ENCODE results near the gene TMX3.
A peak's percentile ranks its signal among the peaks of the same experiment; 100 is the strongest.

TMX3 gene

GRCh38 chr18:68714712-68715496, at the start of gene TMX3:
TSS of gene TMX3 (minus strand) at chr18:68715108. CDS start at chr18:68714981, 127 bp downstream.
- DNase-seq: peak; percentile 90

DNA sequence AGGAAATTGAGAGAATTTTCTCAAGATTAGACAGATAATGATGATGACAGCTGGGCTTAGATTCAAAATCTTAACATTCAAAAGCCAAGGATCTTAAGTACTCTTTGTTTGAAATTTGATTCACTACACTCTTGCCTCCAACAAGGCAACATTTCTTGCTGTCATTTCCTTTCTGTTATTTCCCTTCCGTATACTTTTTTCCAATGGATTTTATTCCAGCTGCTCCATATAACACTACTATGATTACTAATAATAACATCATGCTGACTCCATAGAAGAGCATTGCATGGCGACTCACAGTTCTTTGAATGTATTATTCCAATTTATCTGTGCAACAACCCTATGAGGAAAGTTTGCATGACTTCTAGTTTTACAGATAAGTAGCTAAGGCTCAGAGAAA, 49.1 kb upstream of the TMX3 start:
- peak; percentile 20 for DNase-seq

DNA sequence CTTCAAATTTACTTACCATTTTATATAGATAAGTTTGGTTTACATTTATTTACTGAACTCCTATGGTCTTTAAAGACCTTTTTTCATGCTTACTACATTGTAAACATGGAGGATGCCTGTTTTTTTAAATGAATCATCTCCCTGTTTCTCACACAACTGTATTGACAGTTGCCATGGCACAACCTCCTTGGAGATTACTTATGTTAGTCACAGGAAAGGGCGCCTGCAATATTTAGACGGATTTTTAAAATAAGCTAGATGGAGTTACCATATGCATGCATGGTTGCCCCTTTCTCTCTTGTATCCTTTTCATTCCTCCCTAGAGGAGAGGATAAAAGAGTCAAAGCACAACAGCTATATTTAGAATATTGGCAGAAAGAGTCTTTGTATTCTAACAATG, 48.2 kb upstream of the TMX3 start:
- peak; percentile 68 for DNase-seq

DNA sequence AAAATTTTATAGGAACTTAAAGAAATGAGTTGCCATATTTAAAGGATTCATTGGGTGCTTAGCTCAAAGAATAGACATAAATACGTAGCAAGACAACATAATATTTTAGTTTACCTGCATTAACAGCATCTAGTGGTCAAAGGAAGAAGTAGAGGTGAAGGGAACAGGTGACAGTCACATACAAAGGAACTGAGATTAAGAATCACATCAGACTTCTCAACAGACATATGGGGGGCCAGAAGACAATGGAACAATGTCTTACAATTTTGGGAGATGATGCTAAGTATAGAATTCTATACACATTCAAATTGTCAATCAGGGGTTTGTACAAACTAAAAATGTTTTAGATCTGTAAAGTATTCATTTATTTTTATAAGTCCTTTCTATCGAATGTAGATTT, 44.4 kb upstream of the TMX3 start:
- DNase-seq: no peak

DNA sequence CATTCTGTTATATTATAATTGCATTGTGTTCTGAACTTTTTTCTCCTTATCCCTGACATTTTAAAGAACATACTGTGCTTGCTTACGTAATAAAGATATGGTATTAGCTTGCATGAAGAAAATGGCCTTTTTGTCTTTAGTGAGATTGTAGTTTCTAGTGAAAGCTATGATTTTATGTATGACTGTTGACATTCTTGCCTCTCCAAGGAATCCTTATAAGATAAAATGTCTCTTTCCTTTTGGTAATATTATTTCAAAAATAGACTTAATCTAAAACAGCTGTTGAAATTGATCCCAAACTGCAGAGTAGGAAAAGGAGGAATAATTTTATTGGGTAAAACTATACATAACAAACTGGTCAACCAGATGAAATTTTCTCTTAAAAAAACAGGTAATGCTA, 42.2 kb upstream of the TMX3 start:
- no peak for DNase-seq

- no peak for DNase-seq
Measured at GRCh38 chr18:68742206-68742605, 27.3 kb upstream of the TMX3 start.

DNA sequence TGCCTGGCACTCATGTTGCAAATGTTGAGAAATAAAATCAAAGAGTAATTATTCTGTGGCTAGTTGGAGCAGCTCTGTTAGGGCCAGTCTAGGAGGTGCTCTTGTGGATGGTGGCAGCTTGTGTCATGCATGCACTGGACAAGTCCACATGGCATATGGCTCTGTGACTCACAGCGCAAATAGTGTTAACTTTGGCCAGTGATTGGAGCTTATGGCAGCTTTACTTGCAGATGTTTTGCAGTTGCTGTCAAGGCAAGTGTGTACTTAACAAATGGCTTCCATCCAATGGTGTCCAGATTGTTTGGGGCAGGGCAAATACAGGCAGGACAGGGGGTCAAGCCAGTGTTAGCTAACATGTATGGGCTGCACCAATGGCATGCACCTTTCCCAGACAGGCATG, 26.1 kb upstream of the TMX3 start:
- DNase-seq: no peak

- DNase-seq: no peak
Measured at GRCh38 chr18:68739462-68739861, 24.6 kb upstream of the TMX3 start.

- DNase-seq: no peak
Measured at GRCh38 chr18:68738564-68738963, 23.7 kb upstream of the TMX3 start.

- DNase-seq: peak; percentile 69
Measured at GRCh38 chr18:68735483-68736343, 20.8 kb upstream of the TMX3 start.

GRCh38 chr18:68734308-68734707, 19.4 kb upstream of the TMX3 start:
- peak; percentile 81 for DNase-seq

DNA sequence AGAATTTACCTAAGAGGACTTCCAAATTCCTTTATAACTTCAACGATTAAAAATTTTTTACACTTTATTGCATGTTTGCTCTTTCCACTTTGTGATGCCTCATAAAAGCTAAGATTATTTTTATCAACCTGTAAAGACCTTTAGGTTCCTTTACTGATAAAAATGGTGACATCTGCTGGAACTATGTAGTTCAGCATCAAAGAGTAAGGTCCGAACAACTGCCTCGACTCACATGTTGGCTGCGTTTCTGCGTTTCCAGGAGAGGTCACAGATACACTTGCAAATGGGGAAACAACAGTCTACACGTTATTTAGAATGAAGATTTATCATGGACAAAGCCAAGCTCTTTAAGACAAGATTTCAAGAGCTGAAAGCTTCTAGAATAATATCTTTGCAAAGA, 18.8 kb upstream of the TMX3 start:
- DNase-seq: peak; percentile 16

DNA sequence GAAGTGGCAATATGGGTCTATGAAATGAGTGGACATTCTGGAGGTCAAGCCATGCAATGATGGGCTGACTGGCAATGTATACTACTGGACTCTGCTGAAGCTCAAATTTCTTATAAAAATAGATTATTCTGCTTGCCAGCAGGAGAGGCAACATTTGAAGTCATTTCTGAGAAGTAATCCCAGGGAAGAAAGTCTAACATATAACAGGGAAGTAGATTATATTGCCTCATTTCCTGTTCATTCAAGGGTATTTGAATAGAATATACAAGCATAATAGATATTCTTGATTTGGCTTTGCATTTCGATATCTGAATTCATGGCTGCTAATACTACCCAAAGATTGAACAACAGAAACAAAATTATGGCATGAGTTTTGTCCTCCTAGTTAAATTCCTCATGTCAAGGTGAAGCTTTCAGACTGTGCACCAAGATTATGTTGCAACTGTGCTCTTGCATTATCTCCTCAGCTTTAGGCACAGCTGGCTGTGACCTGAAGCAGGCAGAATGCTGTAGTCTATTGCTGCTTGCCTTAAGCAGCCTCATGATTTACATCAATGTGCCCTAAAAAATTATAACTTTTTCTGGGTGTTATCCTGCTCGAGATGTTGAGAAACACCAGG, 13.3 kb upstream of the TMX3 start:
- DNase-seq: no peak

- DNase-seq: no peak
Measured at GRCh38 chr18:68727506-68727905, 12.6 kb upstream of the TMX3 start.

DNA sequence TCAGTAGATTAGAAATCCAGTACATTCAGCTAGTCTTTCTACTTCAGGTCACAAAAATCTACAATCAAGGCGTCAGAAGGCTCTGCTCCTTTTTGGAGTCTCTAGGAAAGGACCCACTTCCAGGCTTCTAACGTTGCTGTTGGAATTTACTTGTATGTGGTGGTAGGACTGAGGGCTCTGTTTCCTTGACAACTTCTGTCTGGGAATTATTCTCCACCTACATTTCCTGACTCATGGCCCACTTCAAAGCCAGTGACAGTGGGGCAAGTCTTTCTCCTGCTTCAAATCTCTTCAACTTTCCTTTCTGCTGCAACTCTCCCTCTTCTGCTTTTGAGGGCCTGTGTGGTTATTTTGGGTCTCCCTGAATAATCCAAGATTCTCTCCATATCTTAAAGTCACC, 10.4 kb upstream of the TMX3 start:
- DNase-seq: no peak

- no peak for DNase-seq
Measured at GRCh38 chr18:68724021-68724420, 9.1 kb upstream of the TMX3 start.

DNA sequence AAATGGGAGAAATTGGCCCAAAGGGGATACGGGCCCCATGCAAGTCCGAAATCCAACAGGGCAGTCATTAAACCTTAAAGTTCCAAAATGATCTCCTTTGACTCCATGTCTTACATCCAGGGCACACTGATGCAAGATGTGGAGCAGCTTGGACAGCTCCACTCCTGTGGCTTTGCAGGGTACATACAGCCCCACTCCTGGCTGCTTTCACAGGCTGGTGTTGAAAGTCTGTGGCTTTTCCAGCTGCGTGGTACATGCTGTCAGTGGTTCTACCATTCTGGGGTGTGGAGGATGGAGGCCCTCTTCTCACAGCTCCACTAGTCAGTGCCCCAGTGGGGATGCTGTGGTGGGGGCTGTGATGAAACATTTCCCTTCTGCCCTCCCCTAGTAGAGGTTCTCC, 8.6 kb upstream of the TMX3 start:
- no peak for DNase-seq

DNA sequence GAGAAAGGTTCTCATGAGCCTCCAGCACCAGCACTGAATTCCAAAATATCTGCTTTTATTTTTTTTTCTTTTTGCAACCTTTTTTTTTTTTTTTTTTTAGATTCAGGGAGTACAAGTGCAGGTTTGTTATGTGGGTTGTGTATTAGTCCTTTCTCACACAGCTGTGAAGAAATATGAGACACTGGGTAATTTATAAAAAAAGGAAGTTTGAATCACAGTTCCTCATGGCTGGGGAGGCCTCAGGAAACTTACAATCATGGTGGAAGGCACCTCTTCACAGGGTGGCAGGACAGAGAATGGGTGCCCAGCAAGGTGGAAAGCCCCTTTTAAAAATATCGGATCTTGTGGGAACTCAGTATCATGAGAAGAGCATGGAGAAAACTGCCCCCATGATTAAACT, 7.9 kb upstream of the TMX3 start:
- DNase-seq: no peak

DNA sequence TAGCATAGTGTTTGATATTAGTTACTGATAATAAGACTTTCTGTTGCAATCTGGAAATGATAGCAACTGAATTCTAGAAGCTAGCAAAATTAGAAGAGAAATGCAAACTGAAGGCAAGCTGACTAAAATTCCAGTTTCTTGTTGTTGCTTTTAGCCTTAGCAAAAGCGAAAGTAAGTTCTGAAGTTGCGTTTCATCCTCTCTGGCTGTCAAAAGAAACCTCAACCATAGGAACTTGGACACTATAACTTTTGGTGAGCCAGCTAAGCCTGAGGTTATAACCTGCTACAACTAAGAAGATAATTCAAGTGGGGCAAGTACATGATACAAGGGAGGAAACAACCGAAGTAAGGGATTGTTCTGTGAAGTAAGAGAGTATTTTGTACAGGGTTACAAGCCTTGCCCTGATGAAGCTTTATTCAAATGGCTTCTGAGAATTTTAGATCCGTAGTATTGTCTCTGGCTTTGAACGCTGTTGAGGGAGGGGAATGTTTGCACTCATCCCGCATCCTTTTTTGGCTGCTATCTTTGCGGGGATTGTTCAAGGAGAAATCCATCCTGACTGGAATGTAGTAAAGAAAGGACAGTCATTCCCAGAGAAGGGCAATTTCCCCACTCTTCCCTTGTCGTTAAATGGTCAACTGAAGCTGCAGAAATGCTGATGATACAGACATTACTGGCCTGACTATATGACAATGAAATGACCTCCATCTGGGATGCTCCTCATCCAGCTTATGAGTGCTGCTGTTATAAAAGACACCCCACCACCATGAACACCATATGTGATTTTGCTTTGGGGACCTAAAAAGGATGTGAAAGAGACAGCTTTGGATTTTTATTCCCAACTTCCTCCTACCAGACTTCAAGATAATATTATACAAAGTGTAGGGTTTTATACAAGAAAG, 7.0 kb upstream of the TMX3 start:
- no peak for DNase-seq

DNA sequence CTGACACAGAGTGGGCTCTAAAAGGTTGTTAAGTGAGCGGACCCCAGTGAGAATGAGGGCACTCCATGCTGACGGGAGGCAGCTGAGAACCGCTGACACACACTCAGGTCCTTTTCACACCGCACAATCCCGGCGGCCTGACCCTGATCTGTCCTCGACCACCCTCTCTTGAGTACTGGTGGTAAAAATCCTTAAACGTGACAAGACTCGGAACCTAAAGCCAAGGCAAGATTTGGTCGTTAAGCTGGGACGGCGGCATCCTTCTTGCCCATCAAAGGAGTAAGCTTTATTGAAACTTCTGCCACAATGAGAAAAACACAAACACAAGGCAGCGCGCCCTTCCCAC, 569 bp downstream of the TMX3 start:
- peak; percentile 5 for DNase-seq

DNA sequence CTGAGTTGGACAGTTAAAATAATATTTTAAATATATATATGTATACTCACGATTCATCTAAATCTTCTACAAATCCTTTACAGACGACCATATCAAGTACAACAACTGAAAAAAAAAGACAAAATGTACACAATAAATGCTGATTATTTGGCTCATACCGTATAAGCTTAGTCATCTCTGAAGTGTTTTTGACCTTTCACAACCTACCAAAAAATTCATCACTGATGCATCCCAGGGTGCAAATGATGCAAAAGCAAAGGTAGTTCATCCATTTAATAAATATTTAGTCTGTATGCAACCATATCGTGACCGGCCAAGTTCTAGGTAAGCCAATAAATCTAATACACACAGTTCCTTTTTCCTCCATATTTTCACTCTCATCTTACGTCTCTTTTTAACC, 1.1 kb downstream of the TMX3 start:
- DNase-seq: peak; percentile 48

DNA sequence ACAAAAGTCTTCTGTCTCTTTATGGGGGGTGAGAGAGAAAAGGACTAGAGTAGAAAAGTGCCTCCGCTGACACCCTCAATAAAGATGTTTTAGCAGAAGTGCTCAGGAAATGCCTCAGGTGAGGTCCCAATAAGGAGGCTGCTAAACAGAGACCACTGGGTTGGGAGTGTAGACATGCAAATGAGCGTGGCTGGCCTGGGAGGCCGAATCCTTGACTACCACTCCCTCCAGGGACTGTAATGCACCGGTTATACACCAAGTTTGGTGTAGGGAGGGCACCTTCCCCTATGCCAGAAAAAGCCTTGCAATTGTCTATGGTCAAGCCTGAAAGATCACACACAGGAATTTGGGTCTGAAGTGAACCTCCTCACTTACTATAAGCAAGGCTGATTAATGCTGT, 1.8 kb downstream of the TMX3 start:
- DNase-seq: no peak

DNA sequence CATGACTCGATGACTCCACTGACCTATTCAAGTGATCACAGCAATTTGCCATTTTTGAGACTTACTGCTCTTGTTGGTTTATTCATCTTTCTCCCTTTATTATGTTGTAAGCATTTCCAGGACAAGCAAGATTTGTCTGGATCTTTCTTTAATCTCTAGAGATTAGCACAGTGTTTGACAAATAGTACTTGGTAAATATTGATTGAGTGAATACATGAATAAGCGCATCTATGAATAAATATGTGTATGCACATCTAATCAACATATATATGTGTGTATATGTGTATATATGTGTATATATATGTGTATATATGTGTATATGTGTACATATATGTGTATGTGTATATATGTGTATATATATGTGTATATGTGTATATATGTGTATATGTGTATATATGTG, 7.3 kb downstream of the TMX3 start:
- peak; percentile 2 for DNase-seq

Measured in HCEC 1CT (cell line).